DND-41 (cell line): Measurements from ENCODE around the gene PHGDH.
A peak's percentile ranks its signal among the peaks of the same experiment; 100 is the strongest.

ENCODE experiments used
- ATAC-seq: fragments of 200-7000 bp; cut with Tn5 transposase; 3 replicates; pipeline ENCODE4 v1.9.1; 2021; ENCODE audit warnings: low read depth; ENCODE audit not compliant: insufficient read depth
- DNase-seq: peaks from one replicate; pipeline ENCODE4 v3.0.0-alpha.2; 2020
- H2AFZ ChIP-seq: 2 replicates; pipeline ENCODE4 v1.6.0; 2012; ENCODE audit warnings: low read depth, low read length
- H3K27ac ChIP-seq: 2 replicates; pipeline ENCODE4 v1.5.1; 2012; ENCODE audit warnings: low read length, inconsistent platforms
- H3K27me3 ChIP-seq: fragments of 200-600 bp; sonication (generic); 2 replicates; pipeline ENCODE4 v1.6.0; 2012; ENCODE audit warnings: low read length, mild to moderate bottlenecking, inconsistent platforms; ENCODE audit not compliant: insufficient read depth, poor library complexity
- H3K36me3 ChIP-seq: 2 replicates; pipeline ENCODE4 v1.5.1; 2012; ENCODE audit warnings: low read length, inconsistent platforms; ENCODE audit not compliant: insufficient read depth
- H3K4me1 ChIP-seq: 2 replicates; pipeline ENCODE4 v1.5.1; 2012; ENCODE audit warnings: mild to moderate bottlenecking, low read length; ENCODE audit not compliant: insufficient read depth
- H3K4me2 ChIP-seq: 2 replicates; pipeline ENCODE4 v1.6.0; 2012; ENCODE audit warnings: mild to moderate bottlenecking, moderate library complexity, low read length, inconsistent platforms; ENCODE audit not compliant: insufficient read depth
- H3K4me3 ChIP-seq, 2 experiments: fragments of 200-600 bp in 1 of 2; shearing (Covaris generic) in 1 of 2; 2 replicates each; pipeline ENCODE4 v1.5.1; 2012 to 2016; ENCODE audit warnings: inconsistent platforms in 2 of 2, low read length in 2 of 2, mild to moderate bottlenecking in 2 of 2, low read depth in 1 of 2, moderate library complexity in 1 of 2
- H3K79me2 ChIP-seq: 2 replicates; pipeline ENCODE4 v1.6.0; 2012; ENCODE audit warnings: low read length, inconsistent platforms; ENCODE audit not compliant: insufficient read depth
- H3K9ac ChIP-seq: 2 replicates; pipeline ENCODE4 v1.6.0; 2012; ENCODE audit warnings: low read depth, mild to moderate bottlenecking, inconsistent platforms, low read length, moderate library complexity
- H3K9me3 ChIP-seq: 2 replicates; pipeline ENCODE4 v1.5.1; 2012; ENCODE audit warnings: low read length, moderate library complexity, mild to moderate bottlenecking, inconsistent platforms; ENCODE audit not compliant: insufficient read depth, severe bottlenecking
- H4K20me1 ChIP-seq: 2 replicates; pipeline ENCODE4 v1.6.0; 2012; ENCODE audit warnings: low read length; ENCODE audit not compliant: insufficient read depth
- EZH2 ChIP-seq: IDR thresholded peaks from 3 replicates; pipeline ENCODE4 v1.6.1; 2012; ENCODE audit warnings: borderline replicate concordance, low read depth, mild to moderate bottlenecking, moderate library complexity, low read length, inconsistent platforms; ENCODE audit not compliant: severe bottlenecking
- TF ChIP-seq, protein P1 (sequence below): IDR thresholded peaks from 2 replicates; pipeline ENCODE4 v1.5.1; 2012; ENCODE audit warnings: borderline replicate concordance, low read length, moderate library complexity, mild to moderate bottlenecking; ENCODE audit not compliant: poor library complexity, severe bottlenecking; ENCODE audit errors: extremely low read depth

PHGDH gene

DNA sequence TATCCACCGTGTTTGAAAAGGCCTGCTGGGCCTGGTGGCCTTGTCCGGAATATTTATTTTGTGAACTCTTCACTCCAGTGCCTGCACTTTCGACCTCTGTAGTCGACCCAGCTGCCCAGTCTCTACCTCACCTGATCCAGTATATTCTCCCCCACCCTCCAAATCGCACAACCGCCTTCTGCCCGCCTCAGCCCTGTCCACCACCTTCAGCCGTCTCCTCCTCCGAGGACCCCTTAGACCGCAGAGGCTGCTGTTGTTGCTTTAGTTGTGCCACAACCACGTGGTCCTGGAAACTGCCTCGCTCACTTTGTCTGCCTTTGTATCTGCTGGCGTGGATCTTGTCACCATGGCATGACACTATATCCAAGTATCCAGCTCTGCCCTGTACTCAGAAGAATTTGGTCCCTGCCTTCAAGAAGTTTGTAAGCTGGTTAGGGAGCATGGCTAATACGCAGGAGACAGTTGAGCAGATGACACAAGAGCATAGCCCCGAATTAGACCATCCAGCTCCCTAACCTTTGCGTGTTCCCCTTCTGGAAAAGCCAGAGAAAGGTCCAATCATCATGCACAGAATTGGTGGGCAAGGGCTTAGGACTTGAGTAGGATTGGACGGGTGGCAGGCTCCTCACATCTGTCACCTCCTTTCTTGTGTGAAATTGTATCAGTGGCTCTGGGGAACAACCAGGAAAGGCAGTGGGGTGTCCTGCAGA lies 1.5 kb downstream of the PHGDH start:
- Histone ChIP-seq H4K20me1 (peaks cover 44% of the 10 kb centered on the region), H3K4me1 (peaks cover 48% of the 10 kb centered on the region), H3K4me2 (peak overlapping the region; percentile 87), H3K36me3 (peaks cover 37% of the 10 kb centered on the region), H3K9me3 (no peaks in the 10 kb centered on the region), H3K27ac (peak overlapping the region; percentile 80), H3K27me3 (peaks cover 8% of the 10 kb centered on the region), H3K9ac (peak overlapping the region; percentile 97), H3K79me2 (peaks cover 64% of the 10 kb centered on the region), H3K4me3 (peak overlapping the region; percentile 51 to 95; a peak in 3 of 4 replicates), H2AFZ (peak overlapping the region; percentile 15)
- ATAC-seq (peak; percentile 29), DNase-seq (peak; percentile 55)
- TF ChIP-seq, protein P1, sequence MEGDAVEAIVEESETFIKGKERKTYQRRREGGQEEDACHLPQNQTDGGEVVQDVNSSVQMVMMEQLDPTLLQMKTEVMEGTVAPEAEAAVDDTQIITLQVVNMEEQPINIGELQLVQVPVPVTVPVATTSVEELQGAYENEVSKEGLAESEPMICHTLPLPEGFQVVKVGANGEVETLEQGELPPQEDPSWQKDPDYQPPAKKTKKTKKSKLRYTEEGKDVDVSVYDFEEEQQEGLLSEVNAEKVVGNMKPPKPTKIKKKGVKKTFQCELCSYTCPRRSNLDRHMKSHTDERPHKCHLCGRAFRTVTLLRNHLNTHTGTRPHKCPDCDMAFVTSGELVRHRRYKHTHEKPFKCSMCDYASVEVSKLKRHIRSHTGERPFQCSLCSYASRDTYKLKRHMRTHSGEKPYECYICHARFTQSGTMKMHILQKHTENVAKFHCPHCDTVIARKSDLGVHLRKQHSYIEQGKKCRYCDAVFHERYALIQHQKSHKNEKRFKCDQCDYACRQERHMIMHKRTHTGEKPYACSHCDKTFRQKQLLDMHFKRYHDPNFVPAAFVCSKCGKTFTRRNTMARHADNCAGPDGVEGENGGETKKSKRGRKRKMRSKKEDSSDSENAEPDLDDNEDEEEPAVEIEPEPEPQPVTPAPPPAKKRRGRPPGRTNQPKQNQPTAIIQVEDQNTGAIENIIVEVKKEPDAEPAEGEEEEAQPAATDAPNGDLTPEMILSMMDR = no peak
- TF ChIP-seq EZH2 = no peak

DNA sequence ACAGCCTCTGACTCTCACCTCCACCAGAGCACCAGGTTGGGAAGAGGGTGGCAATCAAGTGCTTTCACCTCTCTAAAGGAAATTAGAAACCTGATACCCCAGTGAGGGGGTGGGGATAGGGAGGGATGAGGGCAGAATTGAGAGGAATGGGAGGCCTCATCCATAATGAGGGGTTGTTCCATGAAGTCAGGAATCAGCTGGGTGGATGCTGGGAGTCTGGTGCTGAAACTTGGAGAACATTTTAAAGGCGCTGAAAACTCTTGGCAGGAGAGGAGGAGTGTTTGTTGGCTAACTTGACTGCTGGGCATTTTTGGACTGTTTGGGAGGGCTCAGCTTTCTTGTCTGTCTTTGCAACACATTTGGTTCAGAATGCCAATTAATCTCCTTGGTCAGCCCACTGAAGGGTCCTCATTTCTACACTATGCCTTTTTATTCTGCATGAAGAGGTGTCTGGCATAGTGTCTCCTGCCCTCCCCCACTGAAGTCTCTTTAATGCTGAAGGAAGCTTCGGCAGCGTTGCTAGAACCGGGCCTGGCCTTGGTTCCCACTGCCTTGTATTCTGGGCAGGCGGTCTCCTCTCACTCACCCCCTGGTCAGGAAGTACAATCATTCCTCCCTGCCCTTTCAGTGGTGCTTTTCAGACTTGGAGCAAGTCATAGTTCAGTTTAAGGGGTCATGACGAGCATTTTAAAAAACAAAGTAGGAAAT lies 2.2 kb downstream of the PHGDH start:
- ATAC-seq = no peak
- DNase-seq = no peak
- Histone ChIP-seq H3K4me1 (peaks cover 51% of the 10 kb centered on the region), H4K20me1 (peaks cover 51% of the 10 kb centered on the region), H3K27ac (peak overlapping the region; percentile 80), H2AFZ (no peak overlapping the region), H3K9me3 (no peaks in the 10 kb centered on the region), H3K79me2 (peaks cover 71% of the 10 kb centered on the region), H3K4me3 (peak overlapping the region; percentile 51 to 95; a peak in 3 of 4 replicates), H3K4me2 (peak overlapping the region; percentile 87), H3K9ac (peak overlapping the region; percentile 97), H3K27me3 (peaks cover 3% of the 10 kb centered on the region), H3K36me3 (peaks cover 44% of the 10 kb centered on the region)
- TF ChIP-seq, protein P1 = no peak
- no peak for TF ChIP-seq EZH2

DNA sequence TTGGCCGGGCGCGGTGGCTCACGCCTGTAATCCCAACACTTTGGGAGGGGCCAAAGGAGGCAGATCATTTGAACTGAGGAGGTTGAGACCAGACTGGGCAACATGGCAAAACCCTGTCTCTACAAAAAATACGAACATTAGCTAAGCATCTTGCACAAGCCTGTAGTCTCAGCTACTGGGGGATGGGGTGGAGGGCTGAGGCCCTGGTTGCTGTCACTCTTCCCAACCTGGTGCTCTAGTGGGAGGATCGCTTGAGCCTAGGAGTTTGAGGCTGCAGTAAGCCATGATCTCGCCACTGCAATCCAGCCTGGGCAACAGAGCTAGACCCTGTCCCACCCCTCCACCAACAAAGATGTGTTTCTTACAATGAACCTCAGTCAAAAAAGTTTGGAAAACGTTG lies 2.8 kb downstream of the PHGDH start:
- H2AFZ ChIP-seq = no peak overlapping the region
- peaks cover 50% of the 10 kb centered on the region for H3K36me3 ChIP-seq
- no peaks in the 10 kb centered on the region for H3K9me3 ChIP-seq
- TF ChIP-seq EZH2 = no peak
- TF ChIP-seq, protein P1 = no peak
- peaks cover 78% of the 10 kb centered on the region for H3K79me2 ChIP-seq
- peaks cover 51% of the 10 kb centered on the region for H3K4me1 ChIP-seq
- H3K4me3 ChIP-seq = peak overlapping the region in 1 of 2 experiments; percentile 95; a peak in 2 of 4 replicates
- H3K4me2 ChIP-seq = peak overlapping the region; percentile 87
- ATAC-seq = no peak
- peak overlapping the region; percentile 80 for H3K27ac ChIP-seq
- peak overlapping the region; percentile 97 for H3K9ac ChIP-seq
- H4K20me1 ChIP-seq = peaks cover 58% of the 10 kb centered on the region
- H3K27me3 ChIP-seq = no peaks in the 10 kb centered on the region
- DNase-seq = peak; percentile 28
